ENCODE measurements around the gene PISD. TPM values are rescaled to one million over a fixed set of nuclear protein-coding genes. Genes with fewer than 3 reads are reported as not detected.
"Not testable (repeated sequence)": the region's sequence is repeated elsewhere in the genome, so short reads cannot be mapped to it uniquely, and the experiment has no call there.

Gene PISD
- total and polyA plus RNA-seq, 2 donors (not counting 1 experiment from before 2014, with no cell fraction given): 21.1 to 25.6 TPM

GRCh38 chr22:31680861-31681341, 18.9 kb upstream of the PISD start:
- Histone ChIP-seq H4K20me1 (ENCODE audit: control insufficient read depth, extremely low read depth, insufficient read depth, low read length) (no peaks in the 10 kb centered on the region), H3K4me1 (ENCODE audit: control insufficient read depth, extremely low read depth, insufficient read depth, low read length) (peaks cover 15% of the 10 kb centered on the region), H3K9ac (ENCODE audit: insufficient read depth, low read length) (no peak overlapping the region), H3K4me2 (ENCODE audit: extremely low read depth, insufficient read depth, low read length) (peak overlapping the region; percentile 62), H2AFZ (ENCODE audit: low read length) (no peak overlapping the region), H3K4me3 (replicated peaks in 1 of 4; ENCODE audit: control extremely low read depth in 1 of 4, insufficient read depth in 1 of 4, low read depth in 3 of 4, low read length in 4 of 4) (no peak overlapping the region), H3K79me2 (ENCODE audit: control insufficient read depth, insufficient read depth, low read length) (no peaks in the 10 kb centered on the region), H3K9me3 (ENCODE audit: control insufficient read depth, insufficient read depth, low read depth, low read length) (no peaks in the 10 kb centered on the region), H3K27ac (ENCODE audit: insufficient read depth, low read length) (peak overlapping the region; percentile 72), H3K27me3 (ENCODE audit: control insufficient read depth, insufficient read depth, low read length) (no peaks in the 10 kb centered on the region), H3K36me3 (ENCODE audit: control insufficient read depth, insufficient read depth, low read length) (peaks cover 10% of the 10 kb centered on the region)
- peak; percentile 69 to 88 for DNase-seq (ENCODE audit: low read depth in 2 of 2)
- TF ChIP-seq CTCF (conservative IDR thresholded peaks at IDR 0.05 in 1 of 2, IDR thresholded peaks at IDR 0.05 in 1 of 2; ENCODE audit: low read depth in 1 of 2, low read length in 2 of 2): no peak
- no peak for TF ChIP-seq EZH2 (IDR thresholded peaks at IDR 0.05; ENCODE audit: low read length, missing control alignments)

GRCh38 chr22:31678748-31679147, 16.7 kb upstream of the PISD start:
- no peak overlapping the region for H3K4me2 ChIP-seq (ENCODE audit: extremely low read depth, insufficient read depth, low read length)
- no peaks in the 10 kb centered on the region for H4K20me1 ChIP-seq (ENCODE audit: control insufficient read depth, extremely low read depth, insufficient read depth, low read length)
- H3K4me1 ChIP-seq (ENCODE audit: control insufficient read depth, extremely low read depth, insufficient read depth, low read length): peaks cover 15% of the 10 kb centered on the region
- H3K9me3 ChIP-seq (ENCODE audit: control insufficient read depth, insufficient read depth, low read depth, low read length): no peaks in the 10 kb centered on the region
- no peak for DNase-seq (ENCODE audit: low read depth in 2 of 2)
- no peak overlapping the region for H3K9ac ChIP-seq (ENCODE audit: insufficient read depth, low read length)
- TF ChIP-seq CTCF (conservative IDR thresholded peaks at IDR 0.05 in 1 of 2, IDR thresholded peaks at IDR 0.05 in 1 of 2; ENCODE audit: low read depth in 1 of 2, low read length in 2 of 2) (no peak), EZH2 (IDR thresholded peaks at IDR 0.05; ENCODE audit: low read length, missing control alignments) (no peak)
- H3K36me3 ChIP-seq (ENCODE audit: control insufficient read depth, insufficient read depth, low read length): peaks cover 2% of the 10 kb centered on the region
- H3K4me3 ChIP-seq (replicated peaks in 1 of 4; ENCODE audit: control extremely low read depth in 1 of 4, insufficient read depth in 1 of 4, low read depth in 3 of 4, low read length in 4 of 4): no peak overlapping the region
- H3K27ac ChIP-seq (ENCODE audit: insufficient read depth, low read length): no peak overlapping the region
- no peaks in the 10 kb centered on the region for H3K79me2 ChIP-seq (ENCODE audit: control insufficient read depth, insufficient read depth, low read length)
- no peaks in the 10 kb centered on the region for H3K27me3 ChIP-seq (ENCODE audit: control insufficient read depth, insufficient read depth, low read length)
- H2AFZ ChIP-seq (ENCODE audit: low read length): no peak overlapping the region

DNA sequence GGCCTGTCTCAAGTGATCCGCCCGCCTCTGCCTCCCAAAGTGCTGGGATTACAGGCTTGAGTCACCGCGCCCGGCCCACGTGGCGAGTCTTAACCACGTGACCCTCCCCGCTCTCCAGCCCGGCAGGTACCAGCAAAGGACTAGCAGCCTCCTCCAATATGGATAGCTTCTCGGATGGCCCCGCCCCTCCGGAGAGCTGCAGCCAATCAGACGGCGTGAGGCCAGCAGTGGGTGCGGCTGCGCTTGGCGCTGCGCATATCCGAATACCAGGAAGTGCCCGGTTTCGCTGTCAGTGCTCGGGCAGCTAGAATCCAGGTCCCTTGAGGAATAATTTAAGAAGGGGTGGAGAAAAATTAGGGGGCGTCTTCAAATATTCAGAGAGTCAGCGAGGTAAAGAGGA, 14.7 kb upstream of the PISD start:
- no peaks in the 10 kb centered on the region for H3K36me3 ChIP-seq (ENCODE audit: control insufficient read depth, insufficient read depth, low read length)
- TF ChIP-seq EZH2 (IDR thresholded peaks at IDR 0.05; ENCODE audit: low read length, missing control alignments): no peak
- peak; percentile 90 to 93 for DNase-seq (ENCODE audit: low read depth in 2 of 2)
- peak overlapping the region; percentile 81 for H2AFZ ChIP-seq (ENCODE audit: low read length)
- peak overlapping the region; percentile 44 to 61 (median 54) for H3K4me3 ChIP-seq (replicated peaks in 1 of 4; ENCODE audit: control extremely low read depth in 1 of 4, insufficient read depth in 1 of 4, low read depth in 3 of 4, low read length in 4 of 4)
- no peaks in the 10 kb centered on the region for H3K27me3 ChIP-seq (ENCODE audit: control insufficient read depth, insufficient read depth, low read length)
- no peak overlapping the region for H3K9ac ChIP-seq (ENCODE audit: insufficient read depth, low read length)
- H3K27ac ChIP-seq (ENCODE audit: insufficient read depth, low read length): peak overlapping the region; percentile 69
- H3K4me2 ChIP-seq (ENCODE audit: extremely low read depth, insufficient read depth, low read length): peak overlapping the region; percentile 92
- no peaks in the 10 kb centered on the region for H3K9me3 ChIP-seq (ENCODE audit: control insufficient read depth, insufficient read depth, low read depth, low read length)
- H4K20me1 ChIP-seq (ENCODE audit: control insufficient read depth, extremely low read depth, insufficient read depth, low read length): no peaks in the 10 kb centered on the region
- H3K4me1 ChIP-seq (ENCODE audit: control insufficient read depth, extremely low read depth, insufficient read depth, low read length): peaks cover 8% of the 10 kb centered on the region
- H3K79me2 ChIP-seq (ENCODE audit: control insufficient read depth, insufficient read depth, low read length): no peaks in the 10 kb centered on the region

DNA sequence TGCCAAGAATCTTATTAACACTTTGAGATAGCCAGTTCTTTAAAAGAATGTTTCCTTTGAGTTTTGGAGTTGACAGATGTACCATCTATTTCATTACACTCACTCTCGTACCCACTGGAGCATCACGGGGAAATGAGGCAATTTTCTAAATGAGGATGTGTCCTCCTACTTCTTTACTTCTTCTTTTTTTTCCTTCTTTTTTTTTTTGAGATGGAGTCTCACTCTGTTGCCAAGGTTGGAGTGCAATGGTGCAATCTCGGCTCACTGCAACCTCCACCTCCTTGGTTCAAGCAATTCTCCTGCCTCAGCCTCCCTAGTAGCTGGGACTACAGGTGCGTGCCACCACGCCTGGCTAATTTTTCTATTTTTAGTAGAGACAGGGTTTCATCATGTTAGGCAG, 12.2 kb upstream of the PISD start:
- not testable (repeated sequence) for H4K20me1 ChIP-seq (ENCODE audit: control insufficient read depth, extremely low read depth, insufficient read depth, low read length); H3K79me2 ChIP-seq (ENCODE audit: control insufficient read depth, insufficient read depth, low read length); H3K9me3 ChIP-seq (ENCODE audit: control insufficient read depth, insufficient read depth, low read depth, low read length); H3K27ac ChIP-seq (ENCODE audit: insufficient read depth, low read length); H3K4me3 ChIP-seq (replicated peaks in 1 of 4; ENCODE audit: control extremely low read depth in 1 of 4, insufficient read depth in 1 of 4, low read depth in 3 of 4, low read length in 4 of 4); H3K4me2 ChIP-seq (ENCODE audit: extremely low read depth, insufficient read depth, low read length); H2AFZ ChIP-seq (ENCODE audit: low read length); H3K36me3 ChIP-seq (ENCODE audit: control insufficient read depth, insufficient read depth, low read length); DNase-seq (ENCODE audit: low read depth in 2 of 2); H3K27me3 ChIP-seq (ENCODE audit: control insufficient read depth, insufficient read depth, low read length); H3K9ac ChIP-seq (ENCODE audit: insufficient read depth, low read length); H3K4me1 ChIP-seq (ENCODE audit: control insufficient read depth, extremely low read depth, insufficient read depth, low read length)

GRCh38 chr22:31668849-31669248, 6.8 kb upstream of the PISD start:
- not testable (repeated sequence) for H3K36me3 ChIP-seq (ENCODE audit: control insufficient read depth, insufficient read depth, low read length); H3K27ac ChIP-seq (ENCODE audit: insufficient read depth, low read length); H3K9me3 ChIP-seq (ENCODE audit: control insufficient read depth, insufficient read depth, low read depth, low read length); H3K4me1 ChIP-seq (ENCODE audit: control insufficient read depth, extremely low read depth, insufficient read depth, low read length); H3K79me2 ChIP-seq (ENCODE audit: control insufficient read depth, insufficient read depth, low read length); H3K27me3 ChIP-seq (ENCODE audit: control insufficient read depth, insufficient read depth, low read length); DNase-seq (ENCODE audit: low read depth in 2 of 2); H3K4me2 ChIP-seq (ENCODE audit: extremely low read depth, insufficient read depth, low read length); H3K9ac ChIP-seq (ENCODE audit: insufficient read depth, low read length); H4K20me1 ChIP-seq (ENCODE audit: control insufficient read depth, extremely low read depth, insufficient read depth, low read length); H3K4me3 ChIP-seq (replicated peaks in 1 of 4; ENCODE audit: control extremely low read depth in 1 of 4, insufficient read depth in 1 of 4, low read depth in 3 of 4, low read length in 4 of 4); H2AFZ ChIP-seq (ENCODE audit: low read length)
